Stimulated activated CD4-positive, alpha-beta T cell treated with anti-CD3 and anti-CD28 coated beads, Interleukin-2, amount 100 ng/mL, for 48 hours (primary cell): ENCODE measurements around the gene ATOH8.

Source experiments
- DNase-seq, 2 donors: peaks; one replicate each; pipeline ENCODE4 v3.0.0-alpha.2; 2020

The ATOH8 gene

DNA sequence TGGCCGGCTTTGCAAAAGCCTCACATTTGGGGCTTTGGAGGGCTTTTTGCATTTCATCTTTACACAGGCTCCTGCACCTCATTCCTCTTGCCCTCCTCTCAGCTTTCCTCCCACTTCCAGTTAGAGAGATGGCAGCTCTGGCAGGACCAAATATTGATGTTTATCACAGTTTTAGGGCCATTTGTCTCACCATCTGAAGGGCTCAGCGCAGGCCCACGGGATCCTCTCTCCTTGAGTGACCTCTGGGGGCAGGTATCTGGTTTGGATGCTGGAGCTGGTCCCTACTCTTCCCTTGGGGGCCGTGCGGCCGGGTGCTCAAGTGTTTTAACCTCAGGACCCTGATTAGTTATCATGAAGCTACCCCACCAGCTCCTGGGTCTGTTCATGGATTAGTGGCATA, 19.9 kb downstream of the ATOH8 start:
- no peak for DNase-seq

DNA sequence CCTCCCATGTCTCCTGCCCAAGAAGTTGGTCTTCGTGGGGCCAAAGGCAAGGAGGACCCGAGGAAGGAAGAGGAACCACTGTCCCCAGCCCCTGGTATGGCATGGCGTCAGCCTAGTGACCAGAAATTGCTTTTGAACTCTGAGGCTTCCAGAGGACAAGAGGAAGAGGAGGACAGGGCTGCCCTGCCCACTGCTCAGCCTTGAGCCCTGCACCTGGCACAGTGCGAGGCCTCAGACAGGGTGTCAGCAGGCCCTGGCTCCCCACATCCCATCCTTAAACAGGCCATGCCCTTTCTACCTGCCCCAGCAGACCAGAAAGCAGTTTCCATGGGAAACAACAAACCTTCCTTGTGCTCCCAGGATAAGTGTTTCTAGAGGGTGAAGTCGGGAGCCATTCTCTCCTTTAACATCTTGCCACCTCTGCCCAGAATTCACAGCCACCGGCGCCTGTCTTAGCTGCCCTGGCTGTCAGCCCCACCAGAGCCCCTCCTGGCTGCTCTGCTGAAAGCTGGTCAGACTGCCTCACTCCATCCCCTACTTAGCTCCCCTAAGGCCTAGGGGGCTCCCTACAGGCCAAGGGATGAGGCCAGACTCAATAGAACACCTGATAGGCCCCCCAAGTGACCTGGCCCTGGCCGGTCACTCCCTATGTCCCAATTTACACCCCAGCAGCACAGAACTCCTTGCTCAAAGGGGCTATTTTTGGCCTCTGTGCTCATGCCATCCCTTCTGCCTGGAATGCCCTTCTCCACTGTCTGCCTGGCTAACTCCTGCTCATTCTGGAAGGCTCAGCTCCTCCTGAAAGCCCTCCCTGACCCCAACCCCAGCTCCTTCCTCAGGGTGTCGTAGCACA, 20.6 kb downstream of the ATOH8 start:
- DNase-seq, result no peak

GRCh38 chr2:85775406-85776381, 21.9 kb downstream of the ATOH8 start:
- no peak for DNase-seq

DNA sequence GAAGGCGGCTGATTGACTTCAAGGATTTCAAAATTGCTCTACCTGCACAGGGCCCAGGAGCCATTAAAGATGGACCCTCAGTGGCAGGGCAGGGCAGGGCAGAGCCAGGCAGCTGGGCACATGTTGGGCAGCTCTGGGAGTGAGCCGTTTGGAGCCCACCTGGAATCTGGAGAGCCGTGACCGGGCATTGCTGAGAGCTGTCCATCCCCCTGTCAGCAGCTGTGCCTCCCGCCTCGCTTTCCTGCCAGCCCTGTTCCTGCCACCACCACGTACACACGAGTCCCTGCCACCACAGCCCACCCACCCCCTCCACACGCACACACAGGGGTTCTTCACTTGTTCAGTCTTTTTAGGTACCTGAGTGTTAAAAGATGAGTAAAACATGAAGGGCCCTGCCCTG, 22.9 kb downstream of the ATOH8 start:
- no peak for DNase-seq

DNA sequence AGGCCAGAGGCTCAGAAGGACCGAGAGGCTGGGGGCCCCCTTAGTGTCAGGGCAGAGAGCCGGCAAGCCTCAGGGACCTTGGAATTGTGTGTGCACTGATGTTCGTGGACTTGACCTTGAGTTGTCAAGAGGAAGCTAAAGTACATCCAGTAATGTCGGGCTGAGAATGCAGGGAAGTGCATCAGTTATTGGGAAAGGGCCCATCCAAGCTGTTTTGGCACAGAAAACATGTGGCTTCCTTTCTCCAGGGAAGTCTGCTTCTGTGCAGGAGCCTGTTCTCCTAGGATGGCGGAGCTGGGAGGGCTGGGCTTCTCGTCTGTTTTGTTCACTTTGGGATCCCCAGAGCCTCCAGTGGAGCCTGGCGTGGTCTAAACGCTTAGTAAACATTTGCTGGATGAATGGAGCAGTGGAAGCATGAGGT, 23.7 kb downstream of the ATOH8 start:
- no peak for DNase-seq

- DNase-seq, result no peak
Measured at GRCh38 chr2:85778646-85779379, 25.0 kb downstream of the ATOH8 start.

- no peak for DNase-seq
Measured at GRCh38 chr2:85779641-85780315, 26.0 kb downstream of the ATOH8 start.

DNA sequence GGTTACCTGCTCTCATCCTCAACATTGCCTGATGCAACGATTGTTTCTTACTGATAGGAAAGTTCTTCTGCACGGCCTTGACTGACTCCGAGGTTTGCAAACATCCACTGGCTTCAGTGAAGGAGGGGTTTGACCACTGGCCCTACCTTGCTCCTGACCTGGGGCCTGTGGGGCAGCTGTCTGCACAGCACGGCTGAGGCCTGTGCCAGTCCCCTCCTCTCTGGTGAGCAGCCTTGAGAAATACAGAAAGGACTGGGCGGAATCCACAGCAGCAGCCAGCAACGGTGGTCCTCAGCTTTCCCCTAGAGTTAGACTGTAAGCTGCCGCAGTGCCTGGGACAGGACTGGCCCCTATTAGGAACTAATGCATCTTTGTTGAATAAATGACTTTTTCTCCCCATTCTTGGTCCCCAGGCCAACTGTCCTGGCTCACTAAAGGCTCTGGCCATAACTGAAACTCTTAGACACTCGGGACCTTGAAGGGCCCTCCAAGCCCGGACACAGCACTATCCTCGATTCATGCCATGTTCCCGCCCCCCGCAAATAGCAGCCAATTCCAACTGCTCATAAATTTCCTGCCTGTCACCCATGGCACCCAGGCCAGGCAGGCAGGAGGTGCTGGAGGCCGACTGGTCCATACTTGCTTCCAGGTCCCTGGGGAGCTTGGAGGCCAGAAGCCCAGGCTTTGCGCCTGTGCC, 26.7 kb downstream of the ATOH8 start:
- no peak for DNase-seq

DNA sequence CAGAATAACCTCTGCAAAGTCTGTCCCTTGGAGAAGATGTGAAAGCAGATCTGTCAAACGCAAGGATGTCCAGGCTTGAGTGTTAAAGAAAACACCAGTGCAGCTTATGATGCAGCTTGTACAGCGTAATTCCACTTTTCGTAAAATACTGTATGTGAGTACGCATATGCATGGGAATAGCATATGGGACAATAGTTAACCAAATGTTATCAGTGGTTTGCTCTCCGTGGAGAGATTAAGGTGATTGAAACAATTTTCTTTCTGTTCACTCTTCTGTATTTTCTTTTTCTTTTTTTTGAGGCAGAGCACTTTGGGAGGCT, 27.2 kb downstream of the ATOH8 start:
- DNase-seq, result no peak

- no peak for DNase-seq
Measured at GRCh38 chr2:85783796-85784195, 30.0 kb downstream of the ATOH8 start.

- no peak for DNase-seq
Measured at GRCh38 chr2:85784474-85784986, 30.7 kb downstream of the ATOH8 start.

DNA sequence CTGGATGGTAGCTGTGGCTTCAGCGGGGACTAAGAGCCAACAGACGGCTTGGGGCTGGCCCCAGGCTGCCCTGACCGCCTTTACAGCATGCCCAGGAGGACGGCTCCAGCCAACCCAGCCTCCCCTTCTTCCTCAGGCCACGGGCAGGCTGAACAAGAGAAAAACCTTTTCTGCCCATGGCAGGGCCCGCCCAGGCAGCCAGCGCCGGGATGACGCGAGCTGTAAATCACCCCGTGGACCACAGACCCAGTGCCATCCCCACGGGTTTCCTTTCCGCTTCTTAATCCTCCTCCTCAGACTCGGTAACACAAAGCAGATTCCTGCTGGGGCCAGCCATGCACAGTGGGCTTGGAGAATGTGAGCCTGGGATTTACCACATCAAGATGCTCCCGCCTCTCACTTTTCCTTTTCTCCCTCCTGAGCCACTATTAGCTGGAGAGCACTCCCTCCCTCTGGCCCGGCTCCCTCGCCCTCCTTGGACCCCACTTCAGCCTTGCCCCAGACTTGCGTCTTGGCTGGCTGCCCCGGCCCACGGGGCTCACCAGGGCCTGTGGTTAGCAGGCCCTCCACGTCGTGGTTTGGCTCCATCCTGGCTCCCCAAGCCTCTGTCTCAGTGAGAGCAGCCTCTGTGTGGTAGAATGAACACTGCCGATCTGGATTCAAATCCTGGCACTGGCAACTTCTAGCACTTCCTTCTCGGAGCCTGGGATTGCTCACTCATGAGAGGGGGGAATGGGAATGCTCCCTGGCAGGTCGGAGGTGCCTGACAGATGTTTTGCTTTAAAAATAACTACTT, 31.4 kb downstream of the ATOH8 start:
- no peak for DNase-seq

- DNase-seq, result no peak
Measured at GRCh38 chr2:85785871-85786270, 32.1 kb downstream of the ATOH8 start.

DNA sequence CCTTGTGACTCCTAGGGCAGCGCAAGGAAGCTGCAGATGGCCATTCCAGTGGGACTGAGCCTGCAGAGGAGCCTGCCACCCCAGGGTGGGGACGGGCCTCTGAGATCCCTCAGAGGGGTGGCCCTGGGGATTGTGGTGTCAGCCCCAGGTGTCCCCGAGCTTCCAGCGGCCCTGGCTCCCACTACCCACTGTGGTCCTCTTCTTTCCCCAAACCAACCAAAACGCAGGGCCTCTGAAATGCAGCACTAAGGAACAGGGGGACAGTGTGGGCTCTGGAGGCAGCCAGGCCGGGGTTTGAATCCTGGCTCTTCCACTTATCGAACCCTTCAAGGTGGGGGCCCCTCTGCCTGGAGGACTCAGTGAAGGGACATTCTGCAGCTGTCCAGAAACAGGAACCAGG, 32.7 kb downstream of the ATOH8 start:
- no peak for DNase-seq

GRCh38 chr2:85786865-85787264, 33.1 kb downstream of the ATOH8 start:
- DNase-seq, result no peak

- DNase-seq, result no peak
Measured at GRCh38 chr2:85787282-85787980, 33.6 kb downstream of the ATOH8 start.

DNA sequence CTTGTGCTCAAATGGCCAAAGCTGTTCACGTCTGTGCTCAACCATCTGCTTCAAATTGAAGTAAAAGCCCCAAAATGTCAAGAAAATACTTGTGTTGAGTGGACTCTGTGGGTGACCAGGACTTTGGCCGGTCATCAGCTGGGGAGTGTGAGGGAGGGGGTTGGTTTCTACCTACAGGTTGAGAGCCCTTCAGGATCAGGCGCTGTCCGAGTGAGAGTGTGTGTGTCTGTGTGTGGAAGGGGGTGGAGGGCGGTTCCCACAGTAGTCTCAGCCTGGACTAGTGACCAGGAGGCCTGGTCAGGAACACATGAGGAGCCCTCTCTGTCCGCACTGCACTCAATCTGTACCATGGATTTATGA, 34.2 kb downstream of the ATOH8 start:
- DNase-seq, result no peak

DNA sequence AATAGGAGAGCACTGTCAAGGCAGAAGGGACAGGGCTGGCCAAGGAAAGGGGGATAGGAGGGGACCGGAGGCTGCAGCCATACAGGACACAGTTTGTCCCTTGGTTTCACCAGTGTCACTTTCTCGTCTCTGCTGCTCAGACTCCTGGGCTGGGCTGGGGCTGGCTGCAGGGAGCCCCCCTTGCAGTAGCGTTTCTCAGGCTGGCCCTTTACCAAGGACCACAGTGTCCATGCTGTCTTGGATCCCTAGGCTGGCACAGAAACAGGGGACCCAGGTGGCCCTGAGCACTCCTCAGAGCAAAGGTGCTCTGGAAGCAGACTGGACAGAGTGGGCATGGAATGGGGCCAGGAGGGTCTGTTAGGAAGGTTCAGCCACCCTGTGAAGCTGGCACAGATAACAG, 34.8 kb downstream of the ATOH8 start:
- DNase-seq, result no peak

- no peak for DNase-seq
Measured at GRCh38 chr2:85789271-85789670, 35.5 kb downstream of the ATOH8 start.

- DNase-seq, result no peak
Measured at GRCh38 chr2:85790032-85790431, 36.2 kb downstream of the ATOH8 start.
